RWPE2 (cell line): ENCODE measurements around the gene GPR183.

Experiments used
- ATAC-seq: fragments of 200-7000 bp; cut with Tn5 transposase; 3 replicates; pipeline ENCODE4 v1.9.1; 2021; ENCODE audit warnings: low read depth
- DNase-seq: peaks from one replicate; pipeline ENCODE4 v3.0.0-alpha.2; 2020; ENCODE audit warnings: low spot score
- H3K27ac ChIP-seq: fragments of 450-650 bp; 2 replicates; pipeline ENCODE4 v1.5.1; 2017; ENCODE audit warnings: mild to moderate bottlenecking; ENCODE audit not compliant: poor library complexity, severe bottlenecking
- H3K27me3 ChIP-seq: fragments of 250-450 bp; sonication (Bioruptor Pico); 2 replicates; pipeline ENCODE4 v1.5.1; 2021; ENCODE audit warnings: mild to moderate bottlenecking, moderate library complexity; ENCODE audit not compliant: insufficient read depth, poor library complexity, severe bottlenecking
- H3K36me3 ChIP-seq: fragments of 250-450 bp; sonication (Bioruptor Pico); 2 replicates; pipeline ENCODE4 v1.5.1; 2020; ENCODE audit warnings: low read depth, mild to moderate bottlenecking, moderate library complexity
- H3K4me1 ChIP-seq: fragments of 250-450 bp; sonication (Bioruptor Pico); 2 replicates; pipeline ENCODE4 v1.5.1; 2021; ENCODE audit warnings: mild to moderate bottlenecking, moderate library complexity; ENCODE audit not compliant: insufficient read depth, poor library complexity, severe bottlenecking
- H3K4me3 ChIP-seq: fragments of 250-450 bp; sonication (Bioruptor Pico); 2 replicates; pipeline ENCODE4 v1.5.1; 2021; ENCODE audit warnings: mild to moderate bottlenecking, moderate library complexity; ENCODE audit not compliant: severe bottlenecking
- H3K9me3 ChIP-seq: fragments of 250-450 bp; sonication (Bioruptor Pico); 2 replicates; pipeline ENCODE4 v1.5.1; 2021; ENCODE audit warnings: mild to moderate bottlenecking, moderate library complexity; ENCODE audit not compliant: severe bottlenecking
- TF ChIP-seq, protein P1 (sequence below): fragments of 450-650 bp; IDR thresholded peaks from one replicate; pipeline ENCODE4 v1.5.1; 2017; ENCODE audit warnings: mild to moderate bottlenecking, moderate library complexity; ENCODE audit not compliant: poor library complexity, severe bottlenecking

GPR183 gene

DNA sequence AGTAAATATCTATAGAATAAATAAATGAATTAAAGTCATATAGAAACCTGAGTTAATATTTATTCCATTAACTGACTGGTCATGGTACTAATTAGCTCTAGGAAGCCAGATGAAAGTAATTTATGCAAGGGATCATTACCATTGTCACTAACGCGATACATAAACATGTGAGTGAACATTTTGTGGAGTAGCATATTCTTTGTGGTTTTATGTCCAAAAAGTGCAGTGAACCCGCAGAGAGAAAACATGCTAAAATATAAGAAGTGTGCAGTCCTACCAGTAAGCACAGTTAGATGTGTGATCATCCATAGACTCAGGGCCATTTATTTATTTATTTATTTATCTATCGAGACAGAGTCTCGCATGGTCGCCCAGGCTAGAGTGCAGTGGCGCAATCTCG lies 1.6 kb downstream of the GPR183 start:
- no peaks in the 10 kb centered on the region for H3K36me3 ChIP-seq
- DNase-seq (no peak), ATAC-seq (no peak)
- H3K9me3 ChIP-seq, result no peaks in the 10 kb centered on the region
- H3K27me3 ChIP-seq, result no peaks in the 10 kb centered on the region
- H3K4me3 ChIP-seq, result no peak overlapping the region
- TF ChIP-seq, protein P1, sequence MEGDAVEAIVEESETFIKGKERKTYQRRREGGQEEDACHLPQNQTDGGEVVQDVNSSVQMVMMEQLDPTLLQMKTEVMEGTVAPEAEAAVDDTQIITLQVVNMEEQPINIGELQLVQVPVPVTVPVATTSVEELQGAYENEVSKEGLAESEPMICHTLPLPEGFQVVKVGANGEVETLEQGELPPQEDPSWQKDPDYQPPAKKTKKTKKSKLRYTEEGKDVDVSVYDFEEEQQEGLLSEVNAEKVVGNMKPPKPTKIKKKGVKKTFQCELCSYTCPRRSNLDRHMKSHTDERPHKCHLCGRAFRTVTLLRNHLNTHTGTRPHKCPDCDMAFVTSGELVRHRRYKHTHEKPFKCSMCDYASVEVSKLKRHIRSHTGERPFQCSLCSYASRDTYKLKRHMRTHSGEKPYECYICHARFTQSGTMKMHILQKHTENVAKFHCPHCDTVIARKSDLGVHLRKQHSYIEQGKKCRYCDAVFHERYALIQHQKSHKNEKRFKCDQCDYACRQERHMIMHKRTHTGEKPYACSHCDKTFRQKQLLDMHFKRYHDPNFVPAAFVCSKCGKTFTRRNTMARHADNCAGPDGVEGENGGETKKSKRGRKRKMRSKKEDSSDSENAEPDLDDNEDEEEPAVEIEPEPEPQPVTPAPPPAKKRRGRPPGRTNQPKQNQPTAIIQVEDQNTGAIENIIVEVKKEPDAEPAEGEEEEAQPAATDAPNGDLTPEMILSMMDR, result no peak
- H3K27ac ChIP-seq, result no peak overlapping the region
- peaks cover 2% of the 10 kb centered on the region for H3K4me1 ChIP-seq

GRCh38 chr13:99305158-99305557 lies 2.0 kb downstream of the GPR183 start:
- no peaks in the 10 kb centered on the region for H3K27me3 ChIP-seq
- no peak overlapping the region for H3K27ac ChIP-seq
- no peaks in the 10 kb centered on the region for H3K9me3 ChIP-seq
- H3K4me3 ChIP-seq, result no peak overlapping the region
- H3K4me1 ChIP-seq, result peaks cover 2% of the 10 kb centered on the region
- DNase-seq (no peak), ATAC-seq (no peak)
- TF ChIP-seq, protein P1, result no peak
- no peaks in the 10 kb centered on the region for H3K36me3 ChIP-seq

DNA sequence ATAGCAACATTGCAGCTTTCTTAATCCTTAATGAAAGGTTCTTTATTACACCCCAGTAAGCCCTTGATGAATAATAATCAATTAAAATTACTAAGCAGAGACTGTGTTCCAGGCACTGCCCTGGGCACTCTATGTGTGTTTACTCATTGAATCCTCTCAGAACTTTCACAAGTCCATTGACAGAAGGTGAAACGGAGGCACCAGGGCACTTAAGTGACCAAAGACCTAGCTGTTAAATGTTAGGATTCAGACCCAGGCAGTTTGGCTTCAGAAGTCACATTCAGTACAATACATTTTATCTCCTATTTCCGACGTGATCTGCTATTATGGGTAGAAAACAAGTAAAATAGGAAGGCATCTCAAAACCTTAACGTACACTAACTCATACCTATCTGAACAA lies 2.7 kb downstream of the GPR183 start:
- TF ChIP-seq, protein P1, result no peak
- no peak overlapping the region for H3K4me3 ChIP-seq
- ATAC-seq (no peak), DNase-seq (no peak)
- H3K9me3 ChIP-seq, result no peaks in the 10 kb centered on the region
- H3K36me3 ChIP-seq, result no peaks in the 10 kb centered on the region
- H3K4me1 ChIP-seq, result peaks cover 2% of the 10 kb centered on the region
- no peak overlapping the region for H3K27ac ChIP-seq
- H3K27me3 ChIP-seq, result no peaks in the 10 kb centered on the region

GRCh38 chr13:99303863-99304521 lies 3.2 kb downstream of the GPR183 start:
- Histone ChIP-seq H3K9me3 (no peaks in the 10 kb centered on the region), H3K36me3 (no peaks in the 10 kb centered on the region), H3K27me3 (no peaks in the 10 kb centered on the region), H3K4me1 (peaks cover 2% of the 10 kb centered on the region), H3K27ac (no peak overlapping the region), H3K4me3 (no peak overlapping the region)
- ATAC-seq (no peak), DNase-seq (no peak)
- TF ChIP-seq, protein P1, result no peak
